Epidermal melanocyte (primary cell): ENCODE measurements around the gene ABLIM1.

Source experiments
- DNase-seq: peaks from one replicate; pipeline ENCODE4 v3.0.0; 2011; ENCODE audit warnings: low spot score; ENCODE audit not compliant: insufficient read length

Gene ABLIM1

DNA sequence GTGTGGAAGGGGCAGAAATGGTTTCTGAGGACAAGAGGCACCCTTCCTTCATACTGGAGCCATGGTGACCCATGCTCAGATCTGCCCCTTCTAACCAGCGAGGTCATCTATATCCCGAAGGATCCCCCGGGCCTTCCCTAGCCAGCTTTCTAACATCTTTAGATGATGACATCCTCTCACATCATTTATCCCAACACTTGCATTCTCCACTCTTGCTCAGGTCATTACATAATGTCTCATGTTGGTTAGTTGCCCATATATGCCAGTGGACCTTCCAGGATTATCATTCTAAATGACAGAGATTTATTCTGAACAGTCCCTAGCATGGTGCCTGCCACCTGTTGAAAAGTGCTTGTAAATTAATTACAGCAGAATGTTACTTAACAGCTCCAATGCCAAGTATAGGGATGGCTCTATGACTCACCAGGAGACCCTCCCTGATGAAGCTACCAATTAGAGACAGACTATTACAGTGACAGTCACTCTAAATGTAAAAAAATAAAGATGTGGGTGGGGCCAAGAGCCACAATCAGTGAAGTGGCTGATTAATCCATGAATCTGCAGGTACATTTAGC, 22.6 kb upstream of the ABLIM1 start:
- DNase-seq = no peak

- DNase-seq = no peak
Observed at GRCh38 chr10:114679552-114679951, 21.5 kb upstream of the ABLIM1 start.

GRCh38 chr10:114678820-114679219, 20.7 kb upstream of the ABLIM1 start:
- DNase-seq = no peak

DNA sequence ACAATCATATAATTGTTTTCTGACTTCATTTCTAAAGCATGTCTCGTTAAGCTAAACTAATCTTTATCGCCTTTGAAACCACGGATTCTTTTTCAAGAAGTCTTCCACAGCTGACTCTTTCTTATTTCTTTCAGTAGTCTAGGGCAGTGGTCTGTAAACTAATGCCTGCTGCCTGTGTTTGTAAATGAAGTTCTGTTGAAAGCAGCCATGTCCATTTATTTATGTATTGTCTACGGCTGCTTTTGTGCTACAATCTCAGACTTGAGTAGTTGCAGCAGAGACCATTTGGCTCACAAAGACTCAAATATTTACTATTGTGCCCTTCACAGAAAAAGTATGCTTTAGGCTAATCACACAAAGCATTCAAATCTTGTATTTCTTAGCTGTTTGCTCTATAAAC, 20.3 kb upstream of the ABLIM1 start:
- no peak for DNase-seq

DNA sequence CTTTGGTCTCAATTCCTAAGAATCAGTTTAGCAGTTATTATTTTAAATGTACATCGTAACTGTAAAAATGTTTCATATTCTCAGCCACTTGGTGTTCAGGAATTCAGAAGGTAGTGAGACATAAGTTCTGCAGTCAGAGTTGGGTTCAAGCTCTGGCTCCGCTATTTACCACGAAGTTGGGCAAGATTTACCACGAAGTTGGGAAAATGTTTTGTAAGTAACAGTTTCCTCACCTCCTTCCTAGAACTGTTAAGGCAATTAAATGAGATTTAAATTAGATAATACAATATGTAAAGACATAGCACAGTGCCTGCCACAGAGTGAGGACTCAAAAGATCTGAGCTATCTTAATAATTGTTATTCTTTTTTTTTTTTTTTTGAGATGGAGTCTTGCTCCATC, 16.3 kb upstream of the ABLIM1 start:
- DNase-seq = no peak

GRCh38 chr10:114669648-114670047, 11.6 kb upstream of the ABLIM1 start:
- DNase-seq = no peak

GRCh38 chr10:114668375-114669080, 10.5 kb upstream of the ABLIM1 start:
- DNase-seq = no peak

DNA sequence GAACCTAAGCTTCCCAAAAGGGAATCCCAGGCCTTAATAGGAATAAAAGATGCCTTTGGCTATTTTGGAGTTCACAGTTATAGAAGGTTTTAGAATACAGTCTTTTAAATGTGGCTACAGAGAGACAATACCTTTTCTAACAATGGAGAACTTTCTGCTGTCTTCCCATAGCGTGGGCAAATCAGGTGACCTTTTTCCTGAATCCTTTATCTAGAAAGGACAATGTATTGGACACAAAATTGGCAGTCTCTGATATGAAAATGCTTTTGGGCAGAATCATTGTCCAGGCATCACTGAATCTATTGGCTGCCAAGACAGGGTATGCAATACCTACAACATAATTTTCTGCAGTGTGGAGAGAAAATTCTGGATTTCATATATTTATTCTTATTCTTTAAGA, 7.8 kb upstream of the ABLIM1 start:
- no peak for DNase-seq

GRCh38 chr10:114665406-114665805, 7.3 kb upstream of the ABLIM1 start:
- DNase-seq = no peak

GRCh38 chr10:114664127-114664526, 6.1 kb upstream of the ABLIM1 start:
- no peak for DNase-seq

DNA sequence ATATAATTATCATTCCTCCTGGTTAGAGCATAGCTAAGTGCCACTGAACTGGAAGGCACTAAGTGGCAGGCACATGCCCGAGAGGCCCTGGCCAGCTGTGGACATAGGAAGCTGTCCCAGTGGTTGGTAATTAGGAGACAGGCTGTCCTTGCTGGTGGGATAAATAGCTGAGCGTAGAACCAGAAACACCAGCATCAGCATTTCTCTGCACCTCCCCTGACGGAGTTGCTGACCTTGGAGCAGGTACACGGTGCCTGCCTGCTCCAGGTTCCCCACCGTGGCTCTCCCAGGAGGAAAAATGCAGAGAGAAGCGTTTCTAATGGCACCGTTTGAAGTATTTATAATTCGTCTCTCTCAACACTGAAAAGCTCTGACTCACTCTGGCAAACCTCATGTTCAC, 5.6 kb upstream of the ABLIM1 start:
- no peak for DNase-seq

DNA sequence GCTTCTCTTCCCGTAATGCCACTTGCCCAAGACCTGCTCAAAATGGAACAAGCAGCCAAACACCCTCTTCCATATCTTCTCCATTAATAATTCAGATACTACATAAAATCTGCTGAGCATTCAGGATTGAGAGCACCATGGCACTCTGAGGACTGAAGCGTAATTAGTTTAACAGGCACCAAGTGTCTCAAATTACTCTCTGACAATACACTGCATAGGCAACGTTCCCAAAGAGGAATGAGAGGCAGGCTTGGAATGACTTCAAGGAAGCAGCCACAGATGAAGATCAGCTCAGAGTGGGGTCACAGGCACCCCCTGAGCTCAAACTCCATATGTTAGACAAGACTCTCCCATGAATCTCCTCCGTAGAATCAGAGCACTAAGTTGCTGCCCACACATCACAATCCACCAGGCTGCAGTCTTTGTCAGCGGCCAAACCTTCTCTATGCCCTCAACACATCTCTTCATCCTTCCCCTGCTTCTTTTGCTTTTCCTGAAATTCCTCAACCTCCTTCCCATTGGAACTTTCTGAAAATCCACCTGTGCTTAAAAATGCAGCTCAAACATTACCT, 4.7 kb upstream of the ABLIM1 start:
- no peak for DNase-seq

GRCh38 chr10:114661212-114661880, 3.3 kb upstream of the ABLIM1 start:
- no peak for DNase-seq

- no peak for DNase-seq
Observed at GRCh38 chr10:114655671-114656070, 2.4 kb downstream of the ABLIM1 start.

GRCh38 chr10:114654822-114655575, 3.1 kb downstream of the ABLIM1 start:
- DNase-seq = no peak

DNA sequence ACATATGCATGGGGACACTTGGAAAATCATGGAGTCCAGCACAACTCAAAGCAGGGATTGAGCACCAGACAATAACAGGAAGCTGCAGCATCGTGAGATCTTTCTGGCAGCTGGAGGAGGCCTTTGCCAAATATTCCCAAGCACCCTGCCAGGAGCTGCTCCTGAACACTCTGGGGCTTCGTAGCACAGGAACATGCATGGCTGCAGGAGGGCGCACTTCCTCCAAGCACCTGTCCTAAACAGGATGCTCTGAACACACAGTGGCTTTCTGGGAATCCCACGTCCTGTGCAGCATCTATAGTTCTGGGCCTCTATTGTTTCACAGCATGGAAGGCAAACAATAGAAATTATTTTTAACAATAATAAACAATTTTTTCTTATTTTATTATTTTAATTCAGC, 4.1 kb downstream of the ABLIM1 start:
- DNase-seq = no peak

DNA sequence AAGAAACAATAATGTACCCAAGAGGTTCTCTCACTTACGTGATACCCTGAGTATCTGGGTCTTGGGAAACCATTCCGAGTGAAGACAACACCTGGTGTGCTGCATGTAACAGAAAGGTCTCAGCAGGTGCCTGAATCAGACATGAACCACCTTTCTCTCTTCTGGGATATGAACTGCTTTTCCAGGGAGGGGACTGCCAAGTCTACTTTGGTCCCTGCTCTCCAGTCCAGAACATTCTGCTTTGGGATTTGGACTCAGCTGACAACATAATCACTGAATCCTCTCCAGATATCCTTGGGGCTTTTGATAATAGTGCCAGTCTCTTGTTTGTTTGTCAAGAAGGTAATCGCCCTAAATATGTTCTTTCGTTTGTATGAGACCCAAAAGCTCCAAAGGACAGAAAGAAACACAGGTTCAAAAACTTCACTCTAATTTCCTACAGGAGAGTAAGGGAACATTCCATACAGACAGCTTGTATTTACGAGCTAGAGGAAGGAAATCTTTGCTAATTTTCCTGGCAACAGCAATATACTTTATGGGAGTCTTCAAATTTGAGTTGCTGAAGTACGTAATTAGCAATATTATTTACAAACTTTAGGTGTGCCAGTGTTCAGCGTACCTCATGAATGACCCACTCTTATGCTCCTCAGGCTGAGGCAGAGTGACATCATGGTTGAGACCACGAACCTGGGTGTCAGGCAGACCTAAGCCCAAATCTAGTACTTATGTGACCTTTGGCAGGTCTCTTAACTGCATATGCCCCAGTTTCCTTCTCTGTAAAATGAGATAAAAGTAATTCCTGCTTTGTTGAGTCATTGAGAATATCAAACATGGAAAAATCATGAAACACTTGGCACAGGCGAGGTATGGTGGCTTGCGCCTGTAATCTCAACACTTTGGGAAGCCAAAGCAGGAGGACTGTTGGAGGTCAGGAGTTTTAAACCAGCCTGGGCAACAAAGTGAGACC, 5.4 kb downstream of the ABLIM1 start:
- DNase-seq = no peak

DNA sequence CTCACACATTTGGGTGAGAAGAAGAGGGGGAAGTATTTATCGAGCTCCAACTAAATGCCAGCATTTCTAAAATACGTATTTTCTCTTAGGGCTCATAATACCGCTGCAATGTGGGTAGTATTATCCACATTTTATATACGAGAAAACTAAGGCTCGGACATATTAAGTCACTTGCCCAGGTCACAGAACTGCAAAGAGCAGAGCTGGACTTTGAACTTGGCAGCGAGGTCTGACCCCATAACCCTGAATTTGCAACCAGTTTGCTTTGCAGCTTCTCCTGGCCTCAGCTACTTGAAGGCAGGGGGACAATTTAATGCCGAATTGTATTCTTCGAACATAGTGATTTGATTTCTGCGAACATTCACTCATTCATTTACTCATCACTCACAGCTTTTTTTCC, 7.2 kb downstream of the ABLIM1 start:
- DNase-seq = no peak

DNA sequence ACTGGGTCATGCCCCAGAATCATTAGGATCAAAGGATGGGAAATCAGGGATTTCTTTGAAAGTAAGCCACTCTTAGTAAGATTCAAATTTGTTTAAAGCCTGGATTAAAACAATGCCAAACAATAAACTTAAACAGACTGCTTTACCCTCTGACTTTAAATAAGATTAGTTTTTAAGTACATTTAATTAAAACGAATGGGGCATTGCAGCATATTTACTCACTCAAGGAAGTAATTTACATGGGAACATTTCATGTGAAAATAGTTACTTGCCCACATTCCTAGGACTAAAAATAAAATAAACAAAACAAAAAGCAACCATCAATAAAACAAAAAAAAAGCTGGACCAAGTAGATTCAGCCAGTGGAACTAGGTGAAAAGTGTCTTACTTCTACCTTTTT, 7.8 kb downstream of the ABLIM1 start:
- no peak for DNase-seq

DNA sequence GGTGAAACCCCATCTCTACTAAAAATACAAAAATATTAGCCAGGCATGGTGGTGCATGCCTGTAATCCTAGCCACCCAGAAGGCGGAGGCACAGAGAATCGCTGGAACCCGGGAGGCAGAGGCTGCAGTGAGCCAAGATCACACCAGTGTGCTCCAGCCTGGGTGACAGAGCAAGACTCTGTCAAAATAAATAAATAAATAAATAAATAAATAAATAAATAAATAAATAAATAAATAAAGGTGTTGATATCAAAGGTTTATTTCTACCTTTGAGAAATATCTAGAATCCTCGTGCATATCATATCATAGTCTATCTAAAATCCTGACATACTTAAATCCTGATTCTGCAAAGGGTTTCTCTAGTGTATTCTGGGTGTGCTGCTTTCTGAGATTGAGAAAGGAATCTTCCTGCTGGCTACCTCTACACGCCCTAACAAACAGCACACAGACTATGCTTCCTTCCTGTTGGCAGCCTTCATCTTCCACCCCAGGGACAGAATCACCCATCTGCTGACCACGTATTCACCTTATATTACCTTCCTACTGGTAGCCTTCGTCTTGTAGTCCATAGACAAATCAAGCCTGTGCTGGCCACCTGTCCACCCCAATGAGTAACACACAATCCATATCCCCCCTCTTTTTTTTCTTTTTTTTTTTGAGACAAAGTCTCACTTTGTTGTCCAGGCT, 8.7 kb downstream of the ABLIM1 start:
- no peak for DNase-seq
